B cell (primary cell): ENCODE results near the gene PFN3. TPM values are rescaled to one million over a fixed set of nuclear protein-coding genes. Genes with fewer than 3 reads are reported as not detected.

Source experiments
- ATAC-seq: fragments of 200-7000 bp; cut with Tn5 transposase; one replicate; pipeline ENCODE4 v1.10.0; 2021; ENCODE audit warnings: low read depth, mild to moderate bottlenecking, moderate number of reproducible peaks, moderate library complexity
- CTCF ChIA-PET: fragments of 350-600 bp; sonication (Branson Sonifier 250); formaldehyde crosslinking; loops from one replicate; lab custom pipeline; 2021; ENCODE audit warnings: antibody characterized with exemption, inconsistent platforms; lab: Charles Lee
- POLR2A ChIA-PET: fragments of 350-600 bp; sonication (Branson Sonifier 250); formaldehyde crosslinking; loops from one replicate; lab custom pipeline; 2021; ENCODE audit warnings: antibody characterized with exemption; lab: Charles Lee
- DNase-seq: peaks from one replicate; pipeline ENCODE4 v3.0.0; 2013
- H2AFZ ChIP-seq: 2 replicates; pipeline ENCODE4 v1.6.1; 2012; ENCODE audit warnings: mild to moderate bottlenecking, low read depth, low read length; ENCODE audit not compliant: insufficient read depth, poor library complexity, severe bottlenecking
- H3K27ac ChIP-seq, 2 donors: 1 replicate in 1 of 2; 2 replicates in 1 of 2; pipeline ENCODE4 v1.5.1; 2012 to 2013; ENCODE audit warnings: low read length in 2 of 2, mild to moderate bottlenecking in 2 of 2, moderate library complexity in 1 of 2
- H3K27me3 ChIP-seq, 4 experiments: fragments of 200-600 bp in 1 of 4; sonication (generic) in 1 of 4; replicated peaks in 1 of 4; 1 replicate in 2 of 4; 2 replicates in 2 of 4; pipeline versions ENCODE4 v1.6.1 to v1.7.0; 2013 to 2016; ENCODE audit warnings: low read length in 3 of 4, mild to moderate bottlenecking in 2 of 4, mixed read lengths in 1 of 4, moderate library complexity in 1 of 4; ENCODE audit not compliant: insufficient read depth in 4 of 4, control insufficient read depth in 3 of 4; ENCODE audit errors: control extremely low read depth in 1 of 4
- H3K36me3 ChIP-seq, 2 experiments: replicated peaks in 1 of 2; 1 replicate in 1 of 2; 2 replicates in 1 of 2; pipeline versions ENCODE4 v1.6.1 to v1.7.1; 2013; ENCODE audit warnings: low read length in 1 of 2; ENCODE audit not compliant: insufficient read depth in 2 of 2, control insufficient read depth in 1 of 2; ENCODE audit errors: control extremely low read depth in 1 of 2, extremely low read depth in 1 of 2
- H3K4me1 ChIP-seq, 2 donors: fragments of 200-600 bp in 1 of 2; sonication (generic) in 1 of 2; 1 replicate in 1 of 2; 2 replicates in 1 of 2; pipeline versions ENCODE4 v1.5.1 to v1.6.1; 2013 to 2017; ENCODE audit warnings: low read length in 2 of 2; ENCODE audit not compliant: control insufficient read depth in 2 of 2, insufficient read depth in 2 of 2
- H3K4me2 ChIP-seq: replicated peaks from 2 replicates; pipeline ENCODE3; 2012; ENCODE audit warnings: mild to moderate bottlenecking, low read depth, low read length; ENCODE audit not compliant: poor library complexity, severe bottlenecking
- H3K4me3 ChIP-seq, 5 experiments: fragments of 200-600 bp in 1 of 5; sonication (generic) in 1 of 5; 1 replicate in 3 of 5; 2 replicates in 2 of 5; pipeline versions ENCODE4 v1.5.1 to v1.7.0; 2011 to 2016; ENCODE audit warnings: low read length in 4 of 5, mild to moderate bottlenecking in 4 of 5, low read depth in 2 of 5, control low read depth in 1 of 5, moderate library complexity in 1 of 5; ENCODE audit not compliant: insufficient read depth in 1 of 5; ENCODE audit errors: control extremely low read depth in 1 of 5, extremely low read depth in 1 of 5
- H3K79me2 ChIP-seq: fragments of 200-600 bp; sonication (generic); one replicate; pipeline ENCODE4 v1.6.0; 2016; ENCODE audit warnings: low read length; ENCODE audit not compliant: control insufficient read depth, insufficient read depth
- H3K9ac ChIP-seq: fragments of 200-600 bp; sonication (generic); 2 replicates; pipeline ENCODE4 v1.6.1; 2017; ENCODE audit warnings: mild to moderate bottlenecking, low read length, moderate library complexity
- H3K9me3 ChIP-seq, 3 donors: one replicate each; pipeline versions ENCODE4 v1.6.1 to v1.7.1; 2013; ENCODE audit warnings: low read length in 2 of 3; ENCODE audit not compliant: control insufficient read depth in 2 of 3, insufficient read depth in 1 of 3; ENCODE audit errors: control extremely low read depth in 1 of 3
- H4K20me1 ChIP-seq: 2 replicates; pipeline ENCODE4 v1.6.0; 2012; ENCODE audit warnings: mild to moderate bottlenecking, low read length; ENCODE audit not compliant: insufficient read depth, control insufficient read depth, poor library complexity, severe bottlenecking
- H3K27ac Mint-ChIP-seq: one replicate; pipeline ENCODE4 v1.8.0; 2021; ENCODE audit warnings: mixed read lengths
- H3K27me3 Mint-ChIP-seq: one replicate; pipeline ENCODE4 v1.8.0; 2021; ENCODE audit warnings: mixed read lengths
- H3K4me1 Mint-ChIP-seq: one replicate; pipeline ENCODE4 v1.8.0; 2021; ENCODE audit warnings: mixed read lengths
- H3K4me3 Mint-ChIP-seq: one replicate; pipeline ENCODE4 v1.8.0; 2021; ENCODE audit warnings: mixed read lengths
- H3K9me3 Mint-ChIP-seq: one replicate; pipeline ENCODE4 v1.8.0; 2022; ENCODE audit warnings: mixed read lengths; ENCODE audit not compliant: insufficient read depth
- CTCF ChIP-seq: fragments of 200-600 bp; IDR thresholded peaks from one replicate; pipeline ENCODE4 v1.8.0; 2022; ENCODE audit warnings: antibody characterized with exemption, mild to moderate bottlenecking
- EZH2 ChIP-seq: IDR thresholded peaks from 2 replicates; pipeline ENCODE4 v1.6.1; 2012; ENCODE audit warnings: borderline replicate concordance, low read depth, mild to moderate bottlenecking, moderate library complexity, low read length; ENCODE audit not compliant: insufficient read depth, poor library complexity, severe bottlenecking
- WGBS: methylation state at CpG from one replicate; pipeline ENCODE4 v1.1.5; 2013; ENCODE audit warnings: missing lambda C conversion rate; ENCODE audit not compliant: insufficient coverage; 5-methylcytosine and 5-hydroxymethylcytosine counted together
- intact Hi-C: fragments of 100-400 bp; cut with micrococcal nuclease; formaldehyde crosslinking; loops from one replicate; pipeline ENCODE4 v1.10.0; 2022
- polyA plus RNA-seq: library from polyadenylated mRNA; depleted of rRNA; stranded (reverse); fragments of >200 nt; gene quantifications from 2 replicates; pipeline ENCODE4 v1.2.3, GENCODE V29; 2012
- total RNA-seq, 2 donors: library from RNA; stranded (reverse); fragments of 120-200 nt in 1 of 2; gene quantifications; 1 replicate in 1 of 2; 2 replicates in 1 of 2; pipeline versions ENCODE4 v1.2.3 to v1.2.4, GENCODE V29; 2013 to 2022

The PFN3 gene
- total and polyA plus RNA-seq, 2 donors (not counting 1 experiment from before 2014, with no cell fraction given), result not detected

- Histone ChIP-seq H3K27ac (peak overlapping the region in 1 of 2 donors; percentile 75), H3K9me3 (no peaks in the 10 kb centered on the region), H3K79me2 (peaks cover 10% of the 10 kb centered on the region), H3K4me1 (peaks cover 34 to 50% of the 10 kb centered on the region in 2 donors), H3K9ac (peak overlapping the region; percentile 72), H3K36me3 (peaks cover 0 to 10% of the 10 kb centered on the region in 2 experiments), H2AFZ (no peak overlapping the region), H3K27me3 (peaks cover 0 to 14% (median 0%) of the 10 kb centered on the region in 4 experiments), H3K4me2 (peak overlapping the region; percentile 93), H4K20me1 (peaks cover 46% of the 10 kb centered on the region), H3K4me3 (peak overlapping the region in 3 of 5 experiments; percentile 49 to 66 (median 60))
- ATAC-seq, result peak; percentile 29
- Mint-ChIP-seq H3K27ac (no peak overlapping the region), H3K9me3 (no peaks in the 10 kb centered on the region), H3K4me1 (peaks cover 52% of the 10 kb centered on the region), H3K4me3 (peak overlapping the region; percentile 82), H3K27me3 (no peaks in the 10 kb centered on the region)
- CTCF ChIA-PET, result interaction anchor here (1.3 to 21.3 kb wide), 5 partner anchors 8 to 57 kb away, joined by 3 to 628 read pairs (median 62); partner anchors contain the start of genes F12, GRK6 and PFN3
- peak; percentile 82 for DNase-seq
- 0% methylated on average over 15 of the region's 52 CpGs for WGBS
- intact Hi-C loops, result loop anchor here (2.0 kb wide), 1 partner anchor 42 kb away; no protein-coding TSS in a partner anchor
- TF ChIP-seq CTCF (no peak), EZH2 (no peak)
- POLR2A ChIA-PET, result interaction anchor here (0.5 to 10.8 kb wide), 8 partner anchors 8 to 698 kb away, joined by 3 to 103 read pairs (median 8); partner anchors contain the start of gene GRK6
Observed at GRCh38 chr5:177447066-177447610, 46.7 kb upstream of the PFN3 start.
